ENCODE data around the gene UBL4A.

- TF ChIP-seq CREB5 (CRISPR knock-in tag; IDR thresholded peaks at IDR 0.05; ENCODE audit: low read depth) = no peak
- TF ChIP-seq SNAI2 (CRISPR knock-in tag; IDR thresholded peaks at IDR 0.05) = no peak
- TF ChIP-seq BACH2 (CRISPR knock-in tag; IDR thresholded peaks at IDR 0.05; ENCODE audit: borderline replicate concordance) = no peak
- no peak for TF ChIP-seq PATZ1 (CRISPR knock-in tag; IDR thresholded peaks at IDR 0.05; ENCODE audit: borderline replicate concordance)
- TF ChIP-seq ARNTL (CRISPR knock-in tag; IDR thresholded peaks at IDR 0.05; ENCODE audit: borderline replicate concordance, low read depth) = no peak
- TF ChIP-seq ZNF70 (CRISPR knock-in tag; IDR thresholded peaks at IDR 0.05) = no peak
- no peak for TF ChIP-seq ZNF8 (CRISPR knock-in tag; IDR thresholded peaks at IDR 0.05)
- no peak for TF ChIP-seq ZFP30 (CRISPR knock-in tag; IDR thresholded peaks at IDR 0.05)
- TF ChIP-seq OSR1 (CRISPR knock-in tag; IDR thresholded peaks at IDR 0.05) = no peak
- no peak for TF ChIP-seq RARB (CRISPR knock-in tag; IDR thresholded peaks at IDR 0.05)
Observed at GRCh38 chrX:154445776-154446175, 40.6 kb downstream of the UBL4A start.

All from SK-N-SH treated with all-trans-retinoic acid at 6 μM for 48 hours (cell line).